ENCODE data around the gene DCLRE1C. TPM values are rescaled to one million over a fixed set of nuclear protein-coding genes. Genes with fewer than 3 reads are reported as not detected.
"Not testable (repeated sequence)": the region's sequence is repeated elsewhere in the genome, so short reads cannot be mapped to it uniquely, and the experiment has no call there.

Gene DCLRE1C
- total and polyA plus RNA-seq, 9 of the 15 experiments (the other 6 are each of a cell fraction or from before 2014, with no cell fraction given) = 8.8 to 22.2 (median 13.9) TPM

- H3K9me3 ChIP-seq (replicated peaks; ENCODE audit: control insufficient read depth, insufficient read depth, low read depth, low read length); H3K79me2 ChIP-seq (ENCODE audit: control insufficient read depth, insufficient read depth, low read length); H3K9ac ChIP-seq (ENCODE audit: insufficient read depth in 1 of 2, low read depth in 2 of 2, low read length in 2 of 2); H3K4me2 ChIP-seq (ENCODE audit: insufficient read depth, low read length); H3K27me3 ChIP-seq (ENCODE audit: control insufficient read depth in 2 of 2, insufficient read depth in 2 of 2, low read length in 2 of 2); intact Hi-C loops (cut with micrococcal nuclease); DNase-seq (ENCODE audit: extremely low read depth in 1 of 4, low spot score in 3 of 4); H3K9me1 ChIP-seq (ENCODE audit: control insufficient read depth, insufficient read depth, low read length); in situ Hi-C loops (cut with MboI); H3K27ac ChIP-seq (ENCODE audit: extremely low read depth, low read depth, low read length); H4K20me1 ChIP-seq (replicated peaks; ENCODE audit: control insufficient read depth, insufficient read depth, low read length); BruUV-seq (replicated peaks); CTCF ChIA-PET (ENCODE audit: low intra/inter-chr PET ratio); ATAC-seq; H2AFZ ChIP-seq (ENCODE audit: low read depth, low read length); H3K4me1 ChIP-seq (replicated peaks in 1 of 2; ENCODE audit: control insufficient read depth in 2 of 2, insufficient read depth in 2 of 2, low read length in 2 of 2); POLR2A ChIA-PET; H3K4me3 ChIP-seq; TF ChIP-seq PBX2 (CRISPR knock-in tag; IDR thresholded peaks at IDR 0.05; ENCODE audit: low read depth): not testable (repeated sequence)
- 89% methylated on average over 4 of the region's 7 CpGs for WGBS (ENCODE audit: insufficient coverage, low coverage, missing lambda C conversion rate)
- TF ChIP-seq PBX2 (tag; conservative IDR thresholded peaks at IDR 0.05; ENCODE audit: low read depth) = 0 out of 2 replicates have a peak, but pooled peaks have one; percentile 15
- peaks cover 55% of the 10 kb centered on the region for H3K36me3 ChIP-seq (ENCODE audit: control insufficient read depth, insufficient read depth, low read length)
- peak; percentile 66 for FAIRE-seq
These were observed 11.0 kb downstream of the DCLRE1C start for GRCh38 chr10:14942950-14943338.

GRCh38 chr10:14942147-14942949, 11.5 kb downstream of the DCLRE1C start:
- H3K4me2 ChIP-seq (ENCODE audit: insufficient read depth, low read length); H3K27me3 ChIP-seq (ENCODE audit: control insufficient read depth in 2 of 2, insufficient read depth in 2 of 2, low read length in 2 of 2); H3K9me1 ChIP-seq (ENCODE audit: control insufficient read depth, insufficient read depth, low read length); DNase-seq (ENCODE audit: extremely low read depth in 1 of 4, low spot score in 3 of 4); BruUV-seq (replicated peaks); H3K9ac ChIP-seq (ENCODE audit: insufficient read depth in 1 of 2, low read depth in 2 of 2, low read length in 2 of 2); H3K27ac ChIP-seq (ENCODE audit: extremely low read depth, low read depth, low read length); CTCF ChIA-PET (ENCODE audit: low intra/inter-chr PET ratio); FAIRE-seq; H3K9me3 ChIP-seq (replicated peaks; ENCODE audit: control insufficient read depth, insufficient read depth, low read depth, low read length); H2AFZ ChIP-seq (ENCODE audit: low read depth, low read length); H4K20me1 ChIP-seq (replicated peaks; ENCODE audit: control insufficient read depth, insufficient read depth, low read length); in situ Hi-C loops (cut with MboI); POLR2A ChIA-PET; intact Hi-C loops (cut with micrococcal nuclease); H3K79me2 ChIP-seq (ENCODE audit: control insufficient read depth, insufficient read depth, low read length); H3K4me1 ChIP-seq (replicated peaks in 1 of 2; ENCODE audit: control insufficient read depth in 2 of 2, insufficient read depth in 2 of 2, low read length in 2 of 2); H3K4me3 ChIP-seq; ATAC-seq: not testable (repeated sequence)
- peaks cover 52% of the 10 kb centered on the region for H3K36me3 ChIP-seq (ENCODE audit: control insufficient read depth, insufficient read depth, low read length)
- 91% methylated on average over 10 of the region's 17 CpGs for WGBS (ENCODE audit: insufficient coverage, low coverage, missing lambda C conversion rate)
